Stomach (tissue), 9 donors: ENCODE data around the gene GAD1. TPM values are rescaled to one million over a fixed set of nuclear protein-coding genes. Genes with fewer than 3 reads are reported as not detected.

Experiments used
- DNase-seq, 2 donors: peaks; one replicate each; pipeline versions ENCODE4 v3.0.0 to v3.0.0-alpha.2; 2013 to 2019
- H3K27ac ChIP-seq, 5 donors: fragments of 200-600 bp in 4 of 5; sonication (generic) in 4 of 5; one replicate each; pipeline ENCODE4 v1.5.1; 2013 to 2019; ENCODE audit warnings: mild to moderate bottlenecking in 1 of 5, moderate library complexity in 1 of 5
- H3K27me3 ChIP-seq, 3 donors: fragments of 200-600 bp; sonication (generic); one replicate each; pipeline ENCODE4 v1.5.1; 2017 to 2019; ENCODE audit warnings: mixed run types in 1 of 3
- H3K36me3 ChIP-seq, 4 donors: fragments of 200-600 bp; sonication (generic); 1 replicate in 3 of 4; 2 replicates in 1 of 4; pipeline ENCODE4 v1.5.1; 2016 to 2019
- H3K4me1 ChIP-seq, 4 donors: fragments of 200-600 bp; sonication (generic); one replicate each; pipeline ENCODE4 v1.5.1; 2016 to 2019
- H3K4me3 ChIP-seq, 4 donors: fragments of 200-600 bp; sonication (generic) in 3 of 4; one replicate each; pipeline ENCODE4 v1.5.1; 2016 to 2019; ENCODE audit warnings: mild to moderate bottlenecking in 1 of 4
- H3K9me3 ChIP-seq, 4 donors: fragments of 200-600 bp; sonication (generic); one replicate each; pipeline ENCODE4 v1.5.1; 2016 to 2019
- EP300 ChIP-seq: sonication (generic); formaldehyde crosslinking; IDR thresholded peaks from one replicate; pipeline ENCODE4 v1.6.1; 2017; ENCODE audit warnings: antibody characterized with exemption
- POLR2A ChIP-seq, 4 donors: fragments of 450-650 bp; IDR thresholded peaks; one replicate each; pipeline ENCODE4 v1.6.1; 2016; ENCODE audit warnings: antibody characterized with exemption in 4 of 4, control low read depth in 2 of 4, mild to moderate bottlenecking in 1 of 4, moderate library complexity in 1 of 4
- POLR2AphosphoS5 ChIP-seq, 3 donors: sonication (generic); formaldehyde crosslinking; IDR thresholded peaks; one replicate each; pipeline ENCODE4 v1.6.1; 2016; ENCODE audit warnings: antibody characterized with exemption in 3 of 3
- WGBS, 5 donors: extraction: QIAGEN DNeasy Blood & Tissue Kit in 3 of 5; methylation state at CpG; one replicate each; pipeline versions ENCODE4 v1.1.5 to v1.1.7; 2013 to 2018; 5-methylcytosine and 5-hydroxymethylcytosine counted together
- intact Hi-C: fragments of 100-400 bp; cut with DNase I; formaldehyde crosslinking; loops from one replicate; pipeline ENCODE4 v1.15.1; 2023; ENCODE audit warnings: low total_unique reads
- polyA plus RNA-seq, 3 donors: library from polyadenylated mRNA; stranded (reverse); fragments of 200-250 nt; gene quantifications; one replicate each; pipeline ENCODE4 v1.2.3, GENCODE V29; 2013
- total RNA-seq, 5 donors: library from RNA; depleted of rRNA; stranded (reverse); fragments of >200 nt; gene quantifications; one replicate each; pipeline versions ENCODE4 v1.1.0 to v1.2.3, GENCODE V29; 2014 to 2016
- TF ChIP-seq, protein P1 (sequence below), 7 experiments: fragments of 450-650 bp in 4 of 7; fragments of 200-600 bp in 3 of 7; sonication (generic) in 3 of 7; IDR thresholded peaks; one replicate each; pipeline ENCODE4 v1.5.1; 2016 to 2019; ENCODE audit warnings: antibody characterized with exemption in 7 of 7, control low read depth in 2 of 7, mild to moderate bottlenecking in 1 of 7
- donor health status: healthy with polysubstance abuse.
- donor health status: Bipolar disorder and iron deficiency.
- donor health status: healthy.

The GAD1 gene
- total and polyA plus RNA-seq, 8 donors, result 0.38 to 2.4 (median 0.81) TPM; not detected in 5

DNA sequence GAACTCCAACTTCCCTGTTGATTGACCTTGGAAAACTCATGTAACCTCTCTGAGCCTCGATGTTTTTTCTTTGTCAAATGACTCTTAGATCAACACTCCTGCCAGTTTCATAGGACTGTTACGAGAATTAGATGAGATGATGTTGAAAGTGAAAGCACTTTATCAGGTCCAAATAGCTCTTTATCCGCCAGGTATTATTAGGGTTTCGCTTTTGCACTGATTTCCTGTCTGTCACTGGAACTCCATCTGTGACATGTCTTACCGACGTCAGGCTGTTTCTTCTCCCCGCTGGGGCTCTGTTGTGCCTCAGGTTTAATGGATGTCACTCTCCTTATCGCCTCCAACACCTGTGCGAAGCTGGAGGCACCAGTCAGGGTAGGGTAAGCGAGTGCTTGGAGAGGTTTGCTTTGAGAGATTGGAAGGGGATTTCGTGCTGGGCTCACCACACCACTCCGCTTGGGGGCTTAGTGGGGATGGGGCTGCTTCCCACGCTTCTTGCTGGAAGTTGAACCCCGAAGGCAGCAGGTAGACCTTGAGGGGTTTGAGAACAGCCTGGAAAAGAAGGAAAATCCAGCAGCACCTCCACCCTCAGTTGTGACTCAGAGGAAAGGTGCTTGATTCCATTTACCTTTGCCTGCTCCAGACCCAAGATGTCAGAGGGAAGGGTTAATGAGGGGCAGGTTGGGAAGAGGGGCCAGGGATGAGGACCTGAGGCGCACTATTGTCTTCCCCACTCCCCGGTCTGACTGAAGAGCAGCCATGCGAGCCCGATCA, 4.3 kb downstream of the GAD1 start:
- intact Hi-C loops, result no loop called here
- Histone ChIP-seq H3K9me3 (peaks cover 0 to 13% (median 0%) of the 10 kb centered on the region in 4 donors), H3K27ac (no peak overlapping the region), H3K4me3 (peak overlapping the region; percentile 14 to 44 (median 33)), H3K36me3 (no peaks in the 10 kb centered on the region), H3K27me3 (peaks cover 53 to 100% (median 87%) of the 10 kb centered on the region in 3 donors), H3K4me1 (peaks cover 65 to 78% (median 76%) of the 10 kb centered on the region in 4 donors)
- WGBS, 5 donors, result 12 to 17% (median 13%) methylated on average over 18 of the region's 18 CpGs
- peak in 1 of 2 donors; percentile 40 for DNase-seq
- TF ChIP-seq, protein P1, sequence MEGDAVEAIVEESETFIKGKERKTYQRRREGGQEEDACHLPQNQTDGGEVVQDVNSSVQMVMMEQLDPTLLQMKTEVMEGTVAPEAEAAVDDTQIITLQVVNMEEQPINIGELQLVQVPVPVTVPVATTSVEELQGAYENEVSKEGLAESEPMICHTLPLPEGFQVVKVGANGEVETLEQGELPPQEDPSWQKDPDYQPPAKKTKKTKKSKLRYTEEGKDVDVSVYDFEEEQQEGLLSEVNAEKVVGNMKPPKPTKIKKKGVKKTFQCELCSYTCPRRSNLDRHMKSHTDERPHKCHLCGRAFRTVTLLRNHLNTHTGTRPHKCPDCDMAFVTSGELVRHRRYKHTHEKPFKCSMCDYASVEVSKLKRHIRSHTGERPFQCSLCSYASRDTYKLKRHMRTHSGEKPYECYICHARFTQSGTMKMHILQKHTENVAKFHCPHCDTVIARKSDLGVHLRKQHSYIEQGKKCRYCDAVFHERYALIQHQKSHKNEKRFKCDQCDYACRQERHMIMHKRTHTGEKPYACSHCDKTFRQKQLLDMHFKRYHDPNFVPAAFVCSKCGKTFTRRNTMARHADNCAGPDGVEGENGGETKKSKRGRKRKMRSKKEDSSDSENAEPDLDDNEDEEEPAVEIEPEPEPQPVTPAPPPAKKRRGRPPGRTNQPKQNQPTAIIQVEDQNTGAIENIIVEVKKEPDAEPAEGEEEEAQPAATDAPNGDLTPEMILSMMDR (IDR thresholded peaks at IDR 0.05), result no peak
- TF ChIP-seq POLR2A (IDR thresholded peaks at IDR 0.05) (no peak), EP300 (no peak), POLR2AphosphoS5 (IDR thresholded peaks at IDR 0.05) (no peak)

DNA sequence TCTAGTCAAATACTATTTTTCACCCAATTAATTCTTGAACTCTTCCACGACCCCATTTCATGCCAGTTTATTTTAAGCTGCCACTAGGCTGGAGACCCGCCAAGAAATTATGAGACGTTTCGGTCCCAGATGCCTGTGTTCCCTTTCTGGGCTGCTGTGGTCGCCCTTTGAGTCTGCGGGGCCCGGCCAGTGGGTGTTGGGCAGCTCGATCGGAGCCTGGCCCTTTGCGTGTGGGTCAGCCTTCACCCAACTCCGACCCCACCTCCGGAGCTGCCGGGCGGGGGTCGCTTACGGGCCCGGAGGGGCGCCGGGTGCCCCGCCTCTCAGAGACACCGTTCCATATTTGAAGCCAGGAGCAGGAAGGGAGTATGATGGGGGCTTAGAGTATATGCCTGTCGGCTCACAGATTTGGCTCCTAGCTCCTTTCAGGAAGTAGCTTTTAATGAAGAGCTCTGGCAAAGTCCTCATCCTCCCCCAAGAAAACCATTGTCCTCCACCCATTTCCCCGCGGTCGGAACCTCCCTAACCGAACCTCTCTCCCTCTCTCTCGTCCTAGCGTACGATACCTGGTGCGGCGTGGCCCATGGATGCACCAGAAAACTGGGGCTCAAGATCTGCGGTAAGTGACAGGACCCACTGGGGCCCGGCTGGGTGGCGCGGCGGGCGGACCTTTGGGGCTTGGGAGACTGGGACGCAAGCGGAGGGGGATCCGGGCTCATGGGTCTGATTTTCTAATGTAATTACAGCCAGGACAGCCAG, 5.0 kb downstream of the GAD1 start:
- Histone ChIP-seq H3K4me3 (peak overlapping the region in 2 of 4 donors; percentile 37 to 44), H3K9me3 (peaks cover 0 to 13% (median 0%) of the 10 kb centered on the region in 4 donors), H3K4me1 (peaks cover 57 to 70% (median 68%) of the 10 kb centered on the region in 4 donors), H3K27me3 (peaks cover 53 to 100% (median 80%) of the 10 kb centered on the region in 3 donors), H3K36me3 (no peaks in the 10 kb centered on the region), H3K27ac (no peak overlapping the region)
- WGBS, 5 donors, result 9 to 17% (median 12%) methylated on average over 39 to 40 of the region's 40 CpGs
- DNase-seq, result peak in 1 of 2 donors; percentile 16
- intact Hi-C loops, result no loop called here
- no peak for TF ChIP-seq EP300
- no peak for TF ChIP-seq POLR2AphosphoS5 (IDR thresholded peaks at IDR 0.05)
- no peak for TF ChIP-seq POLR2A (IDR thresholded peaks at IDR 0.05)
- TF ChIP-seq, protein P1 (IDR thresholded peaks at IDR 0.05), result no peak

GRCh38 chr2:170822290-170823087, 5.8 kb downstream of the GAD1 start:
- H3K4me3 ChIP-seq, result peak overlapping the region; percentile 25 to 44 (median 34)
- H3K27ac ChIP-seq, result no peak overlapping the region
- peak in 1 of 2 donors; percentile 42 for DNase-seq
- TF ChIP-seq POLR2A (IDR thresholded peaks at IDR 0.05) (no peak), EP300 (no peak)
- TF ChIP-seq, protein P1 (IDR thresholded peaks at IDR 0.05), result peak in 1 of 7 experiments; percentile 5
- H3K36me3 ChIP-seq, result no peaks in the 10 kb centered on the region
- 17 to 26% (median 19%) methylated on average over 27 to 43 of the region's 43 CpGs for WGBS, 5 donors
- intact Hi-C loops, result no loop called here
- peaks cover 0 to 13% (median 0%) of the 10 kb centered on the region in 4 donors for H3K9me3 ChIP-seq
- H3K27me3 ChIP-seq, result peaks cover 50 to 100% (median 72%) of the 10 kb centered on the region in 3 donors
- peaks cover 50 to 63% (median 61%) of the 10 kb centered on the region in 4 donors for H3K4me1 ChIP-seq
